HG03342 (cell line): Measurements from ENCODE around the gene FFAR3.
"Not testable (repeated sequence)": the region's sequence is repeated elsewhere in the genome, so short reads cannot be mapped to it uniquely, and the experiment has no call there.

Experiments
- ATAC-seq: cut with Tn5 transposase; IDR thresholded peaks from one replicate; pipeline ENCODE4 v1.9.1; 2021; ENCODE audit warnings: mild to moderate bottlenecking, moderate library complexity; ENCODE audit not compliant: unreplicated experiment

FFAR3 gene

DNA sequence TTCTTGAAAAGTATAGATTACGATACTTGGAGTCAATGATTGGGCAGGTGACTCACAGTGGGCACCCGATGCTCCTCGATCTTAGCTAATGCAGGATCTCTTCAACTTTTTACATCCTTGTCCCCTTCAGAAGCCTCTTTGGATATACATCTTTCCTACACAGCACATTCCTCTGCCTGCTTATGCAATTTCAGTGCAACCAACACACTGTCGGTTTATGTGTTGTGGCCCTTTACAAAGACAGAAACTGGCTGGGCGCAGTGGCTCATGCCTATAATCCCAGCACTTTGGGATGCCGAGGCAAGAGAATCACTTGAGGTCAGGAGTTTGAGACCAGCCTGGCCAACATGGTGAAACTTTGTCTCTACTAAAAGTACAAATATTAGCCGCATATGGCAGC is 15.2 kb downstream of the FFAR3 start:
- no peak for ATAC-seq

DNA sequence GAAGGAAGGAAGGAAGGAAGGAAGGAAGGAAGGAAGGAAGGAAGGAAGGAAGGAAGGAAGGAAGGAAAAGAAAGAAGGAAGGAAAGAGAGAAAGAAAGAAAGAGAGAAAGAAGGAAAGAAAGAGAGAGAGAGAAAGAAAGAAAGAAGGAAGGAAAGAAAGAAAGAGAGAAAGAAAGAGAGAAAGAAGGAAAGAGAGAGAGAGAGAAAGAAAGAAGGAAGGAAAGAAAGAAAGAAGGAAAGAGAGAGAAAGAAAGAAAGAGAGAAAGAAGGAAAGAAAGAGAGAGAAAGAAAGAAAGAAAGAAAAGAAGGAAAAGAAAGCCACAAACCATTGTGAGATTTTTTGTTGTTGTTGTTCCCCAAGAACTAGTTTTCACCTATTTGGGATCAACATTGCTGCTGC is 15.8 kb downstream of the FFAR3 start:
- ATAC-seq = not testable (repeated sequence)

DNA sequence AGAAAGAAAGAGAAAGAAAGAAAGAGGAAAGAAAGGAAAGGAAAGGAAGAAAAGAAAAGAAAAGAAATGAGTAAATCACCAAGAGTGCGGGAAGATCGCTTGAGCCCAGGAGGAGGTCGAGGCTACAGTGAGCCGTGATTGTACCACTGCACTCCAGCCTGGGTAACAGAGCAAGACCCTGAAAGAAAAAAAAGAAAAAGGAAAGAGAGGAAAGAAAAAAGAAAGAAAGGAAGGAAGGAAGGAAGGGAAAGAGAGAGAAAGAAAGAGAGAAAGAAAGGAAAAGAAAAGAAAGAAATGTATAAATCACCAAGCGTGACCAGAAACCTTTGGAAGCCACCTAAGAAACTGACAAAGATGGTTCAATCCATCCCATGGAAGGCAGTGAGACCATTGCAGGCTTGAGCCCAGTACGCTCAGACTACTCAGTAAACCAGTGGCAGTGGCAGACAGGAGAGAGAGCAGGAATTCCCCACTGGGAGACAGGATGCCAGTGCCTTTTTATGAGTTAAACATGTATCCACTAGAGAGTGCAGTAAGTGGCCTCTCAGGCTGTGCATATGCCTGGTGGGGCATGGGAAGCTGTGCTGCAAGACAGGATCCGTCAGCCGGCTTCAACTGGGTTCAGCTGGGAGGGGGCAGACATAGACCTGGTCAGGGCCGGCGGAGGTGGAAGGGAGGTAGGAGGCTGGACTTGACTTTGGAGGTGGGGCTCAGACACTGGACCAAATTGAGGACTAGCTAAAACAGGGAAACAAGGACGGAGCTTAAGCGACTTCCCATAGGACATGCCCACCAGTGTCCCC is 17.4 kb downstream of the FFAR3 start:
- no peak for ATAC-seq

DNA sequence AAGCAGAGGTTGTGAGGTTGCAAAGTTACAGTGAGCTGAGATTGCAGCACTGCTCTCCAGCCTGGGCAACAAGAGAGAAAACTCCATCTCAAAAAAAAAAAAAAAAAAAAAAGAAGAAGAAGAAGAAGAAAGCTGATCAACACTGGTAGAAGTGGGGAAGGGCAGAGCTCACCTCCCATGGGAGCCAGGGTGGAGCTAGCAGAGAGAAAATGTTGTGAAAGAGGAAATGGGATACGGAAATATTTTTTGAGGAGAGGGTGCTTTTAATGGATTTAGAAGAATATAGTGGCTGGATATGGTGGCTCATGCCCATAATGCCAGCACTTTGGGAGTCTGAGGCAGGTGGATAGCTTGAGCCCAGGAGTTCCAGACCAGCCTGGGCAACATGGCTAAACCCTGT is 19.4 kb downstream of the FFAR3 start:
- ATAC-seq = no peak

DNA sequence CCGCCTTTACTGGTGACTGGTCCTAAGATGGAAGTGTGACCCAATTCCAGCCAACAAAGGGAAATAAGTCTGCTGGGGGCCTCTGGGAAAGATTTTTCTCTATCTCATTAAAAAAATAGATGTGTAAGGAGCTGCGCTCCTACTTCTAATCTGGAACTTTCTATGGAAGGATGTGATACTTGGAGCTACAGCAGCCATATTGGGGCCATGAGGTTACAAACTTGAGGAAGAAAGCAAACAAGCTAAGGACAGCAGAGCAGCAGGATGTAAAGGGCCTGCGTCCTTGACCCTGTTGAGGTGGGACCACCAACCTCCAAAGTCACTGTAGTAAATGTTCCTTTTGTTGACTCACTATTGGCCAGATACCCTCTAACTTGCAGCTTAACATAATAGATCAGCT is 20.1 kb downstream of the FFAR3 start:
- ATAC-seq = no peak

DNA sequence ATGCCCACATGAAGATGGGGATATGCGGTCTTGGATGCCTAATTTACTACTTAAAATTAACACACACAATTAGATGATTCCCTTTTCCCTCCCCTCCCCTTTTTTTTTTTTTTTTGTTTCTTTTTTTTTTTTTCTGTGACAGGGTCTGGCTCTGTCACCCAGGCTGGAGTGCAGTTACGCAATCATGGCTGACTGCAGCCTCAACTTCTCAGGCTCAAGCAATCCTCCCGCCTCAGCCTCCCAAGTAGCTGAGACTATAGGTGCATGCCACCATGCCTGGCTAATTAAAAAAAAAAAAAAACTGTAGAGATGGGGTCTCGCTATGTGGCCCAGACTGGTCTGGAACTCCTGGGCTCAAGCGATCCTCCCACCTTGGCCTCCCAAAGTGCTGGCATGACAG is 21.3 kb downstream of the FFAR3 start:
- ATAC-seq = not testable (repeated sequence)

DNA sequence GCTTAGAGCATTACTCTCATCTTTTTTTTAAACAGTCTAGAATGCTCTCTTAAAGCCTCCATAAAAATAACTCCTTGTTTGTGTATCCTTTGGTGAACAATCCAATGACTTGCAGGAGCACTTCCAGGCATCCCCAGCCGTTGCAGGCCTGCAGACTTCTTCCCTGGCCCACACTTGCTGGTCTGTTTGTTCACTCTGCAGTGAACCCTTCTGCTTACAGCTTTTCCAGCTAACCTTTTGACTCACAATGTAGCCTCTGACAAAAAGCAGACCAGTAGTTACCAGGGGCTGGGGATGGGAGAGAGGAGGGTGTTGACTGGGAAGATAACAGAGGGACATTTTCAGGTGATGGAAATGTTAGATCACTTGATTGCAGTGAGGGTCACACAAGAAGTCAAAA is 21.7 kb downstream of the FFAR3 start:
- no peak for ATAC-seq

DNA sequence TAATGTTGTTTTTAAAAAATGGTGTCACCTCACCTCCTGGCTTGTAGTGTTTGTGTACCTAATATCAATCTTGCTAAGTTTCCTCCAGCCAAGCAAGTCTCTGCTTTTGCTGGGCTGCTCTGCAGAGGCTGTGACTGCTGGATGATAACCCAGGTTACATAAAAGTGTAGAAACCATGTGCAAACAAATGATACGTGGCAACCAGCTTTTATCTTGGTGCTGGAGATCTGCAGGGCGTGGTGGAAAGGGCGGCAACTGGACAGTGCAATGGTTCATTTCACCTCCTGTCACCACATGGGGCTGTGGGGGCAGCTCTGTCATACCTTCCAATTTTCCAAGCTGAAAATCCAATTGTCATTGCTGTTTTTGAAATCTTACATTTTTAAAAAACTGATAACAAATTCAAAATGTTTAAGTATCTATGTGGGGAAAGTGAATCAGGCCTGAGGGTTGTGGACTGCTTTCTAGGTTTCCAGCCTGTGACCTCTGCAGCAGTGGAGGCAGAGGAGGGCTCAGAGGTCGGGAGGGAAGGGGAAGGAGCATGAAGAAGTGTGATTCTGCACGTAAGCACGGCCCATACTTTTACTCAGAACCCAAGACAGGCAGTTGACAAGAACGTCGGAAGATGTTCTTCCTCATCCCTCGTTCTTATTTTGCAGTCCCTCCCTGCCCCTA is 22.3 kb downstream of the FFAR3 start:
- no peak for ATAC-seq

DNA sequence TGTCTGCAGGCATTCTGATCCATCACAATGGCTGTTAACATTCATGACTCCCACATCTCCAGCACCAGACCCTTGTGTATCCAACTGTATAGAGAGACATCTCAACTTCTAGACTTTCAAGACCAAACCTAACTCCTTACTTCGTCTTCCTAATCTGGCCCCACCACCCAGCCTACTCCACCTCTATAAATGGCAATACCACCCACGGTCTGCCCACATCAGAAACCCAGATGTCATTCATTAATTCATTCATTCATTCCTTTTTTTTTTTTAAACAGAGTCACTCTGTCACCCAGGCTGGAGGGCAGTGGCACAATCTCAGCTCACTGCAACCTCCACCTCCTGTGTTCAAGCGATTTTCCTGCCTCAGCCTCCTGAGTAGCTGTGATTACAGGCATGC is 23.1 kb downstream of the FFAR3 start:
- no peak for ATAC-seq

DNA sequence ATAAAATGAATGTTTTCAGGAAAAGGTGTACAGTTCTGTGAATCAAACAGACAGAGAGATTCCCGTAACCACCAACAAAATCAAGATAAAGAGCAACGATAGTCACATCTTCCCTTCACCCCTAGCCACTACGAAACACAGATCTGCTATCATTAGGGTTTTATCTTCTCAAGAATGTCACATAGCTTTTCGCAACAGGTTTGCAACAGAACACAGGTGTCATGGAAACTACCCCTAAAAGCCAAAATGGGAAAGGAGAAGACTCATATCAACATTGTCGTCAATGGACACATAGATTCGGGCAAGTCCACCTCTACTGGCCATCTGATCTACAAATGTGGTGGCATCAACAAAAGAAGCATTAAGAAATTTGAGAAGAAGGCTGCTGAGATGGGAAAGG is 23.7 kb downstream of the FFAR3 start:
- no peak for ATAC-seq

DNA sequence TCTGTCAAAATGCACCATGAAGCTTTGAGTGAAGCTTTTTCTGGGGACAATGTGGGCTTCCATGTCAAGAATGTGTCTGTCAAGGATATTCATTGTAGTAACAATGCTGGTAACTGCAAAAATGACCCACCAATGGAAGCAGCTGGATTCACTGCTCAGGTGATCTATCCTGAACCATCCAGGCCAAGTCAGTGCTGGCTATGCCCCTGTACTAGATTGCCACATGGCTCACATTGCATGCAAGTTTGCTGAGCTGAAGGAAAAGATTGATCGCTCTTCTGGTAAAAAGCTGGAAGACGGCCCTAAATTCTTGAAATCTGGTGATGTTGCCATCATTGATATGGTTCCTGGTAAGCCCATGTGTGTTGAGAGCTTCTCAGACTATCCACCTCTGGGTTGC is 25.3 kb downstream of the FFAR3 start:
- no peak for ATAC-seq

DNA sequence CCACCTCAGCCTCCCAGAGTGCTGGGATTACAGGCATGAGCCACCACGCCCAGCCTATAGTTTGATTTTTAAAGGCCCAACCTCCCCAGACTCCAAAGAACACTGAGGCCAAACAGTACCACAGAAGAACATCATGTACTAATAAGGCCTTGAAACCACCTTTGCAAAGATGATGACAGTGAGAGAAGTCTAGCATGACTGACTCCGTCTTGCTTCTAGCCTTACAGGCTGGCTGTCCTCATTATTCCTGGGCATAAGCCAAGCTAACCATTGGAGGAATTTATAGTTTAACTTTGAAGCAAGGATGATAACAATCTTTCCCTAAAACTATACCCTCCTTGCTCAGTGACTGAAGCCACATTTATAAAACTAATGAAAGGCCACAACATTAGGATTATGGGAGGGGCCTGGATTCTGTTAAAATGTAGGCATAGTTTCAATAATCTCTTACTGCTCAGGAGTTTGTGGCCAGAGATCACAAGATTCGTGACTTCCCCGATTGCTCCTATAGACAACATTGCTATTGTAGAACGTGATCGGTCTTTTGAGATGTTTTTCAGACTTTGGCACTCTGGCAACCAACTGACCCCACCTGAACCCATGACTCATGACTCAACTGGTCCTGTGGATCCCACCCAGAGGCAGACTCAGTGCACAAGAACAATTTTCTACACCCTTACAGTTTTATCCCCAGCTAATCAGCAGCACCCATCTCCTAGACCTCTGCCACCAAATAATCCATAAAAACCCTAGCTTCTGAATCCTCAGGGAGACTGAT is 30.2 kb downstream of the FFAR3 start:
- no peak for ATAC-seq

DNA sequence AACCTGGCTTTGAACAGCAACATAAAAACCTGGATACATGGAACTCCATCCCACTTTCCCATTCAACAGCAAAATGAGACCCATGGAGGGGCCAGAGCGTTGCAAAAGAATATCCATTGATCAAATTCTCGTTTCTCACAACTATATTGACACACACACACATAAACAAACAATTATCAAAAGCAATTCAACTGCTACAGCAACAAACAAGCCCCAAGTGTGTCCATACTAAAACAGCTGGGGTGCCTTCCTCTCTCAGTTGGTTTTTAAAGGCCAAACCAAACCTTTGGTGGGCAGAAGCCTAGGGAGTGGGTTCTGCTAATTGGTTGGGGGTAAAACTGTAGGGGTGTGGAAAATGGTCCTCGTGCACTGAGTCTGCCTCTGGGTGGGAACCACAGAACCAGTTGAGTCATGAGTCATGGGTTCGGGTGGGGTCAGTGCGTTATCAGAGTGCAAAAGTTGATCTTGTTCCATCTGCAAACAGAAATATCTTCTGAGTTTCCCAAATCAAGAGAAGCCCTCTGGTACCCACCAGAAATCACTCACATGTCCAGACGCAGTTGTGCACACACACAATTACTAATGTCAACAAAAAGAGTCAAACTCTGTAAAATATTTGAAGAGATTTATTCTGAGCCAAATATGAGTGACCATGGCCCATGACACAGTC is 31.1 kb downstream of the FFAR3 start:
- no peak for ATAC-seq

DNA sequence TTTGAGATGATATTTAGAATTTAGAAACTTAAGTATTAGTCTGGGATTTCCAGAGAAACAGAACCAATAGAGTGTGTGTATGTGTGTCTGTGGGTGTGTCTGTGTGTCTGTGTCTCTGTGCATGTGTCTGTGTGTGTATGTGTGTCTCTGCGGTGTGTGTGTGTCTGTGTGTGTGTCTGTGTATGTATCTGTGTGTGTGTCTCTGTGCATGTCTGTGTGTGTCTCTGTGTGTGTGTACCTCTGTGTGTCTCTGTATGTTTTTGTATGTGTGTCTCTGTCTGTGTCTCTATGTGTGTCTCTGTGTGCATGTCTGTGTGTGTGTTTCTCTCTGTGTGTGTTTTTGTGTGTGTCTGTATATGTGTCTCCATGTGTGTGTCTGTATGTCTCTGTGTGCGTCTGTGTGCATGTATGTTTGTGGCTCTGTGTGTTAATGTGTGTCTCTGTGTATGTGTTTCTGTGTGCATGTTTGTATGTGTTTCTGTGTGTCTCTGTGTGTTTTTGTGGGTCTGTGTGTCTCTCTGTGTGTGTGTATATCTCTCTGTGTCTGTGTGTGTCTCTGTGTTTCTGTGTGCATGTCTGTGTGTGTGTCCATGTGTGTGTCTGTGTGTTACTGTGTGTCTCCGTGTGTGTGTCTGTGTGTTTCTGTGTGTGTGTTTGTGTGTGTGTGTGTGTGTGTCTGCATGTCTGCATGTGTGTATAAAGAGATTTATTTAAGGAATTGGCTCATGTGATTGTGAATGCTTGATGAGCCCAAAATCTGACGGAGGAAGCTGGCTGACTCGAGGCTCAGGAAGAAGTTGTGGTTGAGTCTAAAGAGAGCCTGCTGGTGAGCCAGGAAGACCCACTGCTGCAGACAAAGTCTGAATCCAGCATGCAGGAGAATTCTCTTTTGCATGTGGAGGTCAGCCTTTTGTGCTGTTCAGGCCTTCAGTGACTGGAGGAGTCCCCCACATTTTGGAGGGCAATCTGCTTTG is 34.8 kb downstream of the FFAR3 start:
- no peak for ATAC-seq

DNA sequence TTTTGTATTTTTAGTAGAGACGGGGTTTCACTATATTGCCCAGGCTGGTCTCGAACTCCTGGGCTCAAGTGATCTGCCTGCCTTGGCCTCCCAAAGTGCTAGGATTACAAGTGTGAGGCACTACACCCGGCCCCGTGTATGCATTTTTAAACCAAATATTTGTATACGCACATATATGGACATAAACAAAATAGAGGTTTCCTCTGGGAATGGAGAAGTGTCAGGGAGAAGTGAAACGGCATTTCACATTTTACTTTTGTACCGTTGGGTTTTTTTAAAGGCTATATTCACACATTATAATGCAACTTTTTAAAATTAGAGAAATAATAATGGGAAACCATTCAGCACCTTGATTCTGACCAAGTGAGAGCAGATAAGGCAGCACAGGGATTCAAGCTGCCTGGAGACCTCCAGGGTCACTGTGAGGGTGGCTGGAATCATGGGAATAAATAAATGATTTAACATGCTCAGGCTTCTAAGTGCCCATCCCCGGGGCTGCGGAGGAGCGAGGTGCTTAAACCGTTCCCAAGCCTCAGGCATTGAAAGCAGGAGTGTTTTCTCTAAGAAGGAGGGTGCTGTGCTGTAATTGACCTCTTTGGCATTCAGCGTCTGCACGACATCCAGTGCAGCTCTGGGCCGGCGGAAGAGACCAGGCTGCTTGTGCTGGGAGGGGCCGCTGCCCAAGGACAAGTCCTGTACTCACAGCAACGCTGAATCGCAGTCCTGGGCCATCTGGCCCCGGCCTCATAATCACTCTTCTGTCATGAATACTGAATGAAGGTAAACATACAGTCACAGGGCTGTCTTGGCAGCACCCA is 37.3 kb downstream of the FFAR3 start:
- ATAC-seq = no peak

DNA sequence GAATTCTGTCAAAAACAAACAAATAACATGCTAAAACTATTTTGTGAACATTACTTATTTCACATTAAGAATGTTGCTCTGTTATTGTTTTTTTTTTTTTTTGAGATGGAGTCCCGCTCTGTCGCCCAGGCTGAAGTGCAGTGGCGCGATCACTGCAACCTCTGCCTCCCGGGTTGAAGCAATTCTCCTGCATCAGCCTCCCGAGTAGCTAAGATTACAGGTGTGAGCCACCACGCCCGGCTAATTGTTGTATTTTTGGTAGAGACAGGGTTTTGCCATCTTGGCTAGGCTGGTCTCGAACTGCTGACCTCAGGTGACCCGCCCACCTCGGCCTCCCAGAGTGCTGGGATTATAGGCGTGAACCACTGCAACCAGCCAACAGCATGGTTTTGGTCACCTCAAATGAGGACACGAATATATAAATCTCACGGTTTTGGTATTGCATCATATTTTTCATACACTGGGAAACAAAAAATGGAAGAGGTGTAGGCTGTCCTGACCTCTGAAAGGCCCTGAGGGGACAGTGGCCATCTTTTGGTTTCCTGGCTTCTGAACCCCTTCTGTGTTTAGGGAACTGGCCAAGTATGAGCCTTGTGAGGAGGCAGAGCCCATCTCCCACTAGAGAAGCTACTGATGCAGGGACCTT is 38.1 kb downstream of the FFAR3 start:
- ATAC-seq = no peak

DNA sequence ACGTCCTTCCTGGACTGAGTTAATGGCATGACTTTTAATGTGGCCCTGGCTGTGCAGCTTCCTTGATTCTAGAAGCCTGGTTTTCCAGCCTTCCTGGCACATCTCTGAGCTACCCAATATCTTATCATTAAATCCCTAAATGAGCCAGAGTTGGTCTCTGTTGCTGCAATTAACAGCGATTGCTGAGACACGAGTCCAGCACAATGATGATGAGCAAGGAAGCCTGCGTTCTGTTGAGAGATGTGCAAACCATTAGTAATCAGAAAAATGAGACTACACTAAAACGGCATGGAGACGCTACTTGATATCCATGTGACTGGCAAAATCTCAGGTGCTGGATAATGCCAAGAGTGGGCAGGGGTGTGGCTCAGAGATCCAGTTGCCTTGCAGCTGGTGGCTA is 38.8 kb downstream of the FFAR3 start:
- ATAC-seq = no peak

DNA sequence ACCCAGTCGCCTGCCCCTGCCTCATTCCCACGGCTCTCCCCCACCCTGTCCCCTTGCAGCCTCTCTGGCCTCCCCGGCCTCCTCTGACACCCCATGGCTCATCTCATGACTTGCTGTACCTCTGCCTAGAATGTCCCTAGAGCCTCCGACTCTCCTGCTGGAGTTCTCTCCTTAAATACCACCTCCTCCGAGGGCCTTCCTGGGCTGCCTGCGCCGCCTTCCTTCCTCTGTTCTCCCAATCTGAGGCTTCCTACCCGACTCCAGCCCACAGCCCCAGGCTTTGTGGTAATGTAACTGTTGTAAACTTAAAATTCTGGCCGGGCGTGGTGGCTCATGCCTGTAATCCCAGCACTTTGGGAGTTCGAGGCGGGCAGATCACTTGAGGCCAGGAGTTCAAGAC is 40.3 kb downstream of the FFAR3 start:
- no peak for ATAC-seq

DNA sequence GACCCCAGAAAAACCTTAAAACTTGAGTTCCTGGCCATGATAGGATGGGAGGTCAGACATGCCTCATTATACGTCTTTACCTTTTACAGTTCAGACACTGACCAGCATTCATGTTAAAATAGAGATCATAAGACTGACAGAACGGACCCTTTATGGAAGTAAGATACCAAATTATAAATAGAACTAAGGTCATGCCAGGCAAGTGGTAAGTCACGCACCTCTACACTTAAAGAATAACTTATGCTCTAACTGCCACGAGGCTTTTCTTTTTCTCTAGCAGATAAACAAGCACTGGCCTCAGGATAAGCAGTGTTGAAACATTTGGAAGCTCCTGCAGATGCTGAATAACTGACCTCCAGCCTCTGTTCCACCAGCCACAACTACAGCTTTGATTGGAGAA is 41.0 kb downstream of the FFAR3 start:
- ATAC-seq = no peak
